Osteoblast (primary cell): ENCODE data around the gene CLEC4G. TPM values are rescaled to one million over a fixed set of nuclear protein-coding genes. Genes with fewer than 3 reads are reported as not detected.

Experiments used
- DNase-seq: peaks from one replicate; pipeline ENCODE4 v3.0.0; 2011; ENCODE audit warnings: low spot score, mixed read lengths; ENCODE audit not compliant: insufficient read length; ENCODE audit errors: missing footprints
- H2AFZ ChIP-seq: 2 replicates; pipeline ENCODE4 v1.6.0; 2011; ENCODE audit warnings: mild to moderate bottlenecking, low read length
- H3K27ac ChIP-seq: 2 replicates; pipeline ENCODE4 v1.5.1; 2011; ENCODE audit warnings: mild to moderate bottlenecking, low read depth, low read length, moderate library complexity
- H3K27me3 ChIP-seq: 2 replicates; pipeline ENCODE4 v1.6.0; 2012; ENCODE audit warnings: mild to moderate bottlenecking, control low read depth, inconsistent platforms, low read length, moderate library complexity; ENCODE audit not compliant: insufficient read depth
- H3K36me3 ChIP-seq: 2 replicates; pipeline ENCODE4 v1.5.1; 2011; ENCODE audit warnings: mild to moderate bottlenecking, low read length, control low read depth, moderate library complexity; ENCODE audit not compliant: insufficient read depth
- H3K4me1 ChIP-seq: 2 replicates; pipeline ENCODE4 v1.5.1; 2011; ENCODE audit warnings: mild to moderate bottlenecking, low read length, control low read depth, moderate library complexity; ENCODE audit not compliant: insufficient read depth
- H3K4me2 ChIP-seq: 2 replicates; pipeline ENCODE4 v1.6.0; 2011; ENCODE audit warnings: mild to moderate bottlenecking, low read length; ENCODE audit not compliant: insufficient read depth
- H3K4me3 ChIP-seq: fragments of 200-600 bp; sonication (generic); 3 replicates; pipeline ENCODE4 v1.5.1; 2012; ENCODE audit warnings: mild to moderate bottlenecking, low read length, inconsistent platforms; ENCODE audit not compliant: insufficient read depth
- H3K79me2 ChIP-seq: 2 replicates; pipeline ENCODE4 v1.6.0; 2012; ENCODE audit warnings: mild to moderate bottlenecking, low read length, control low read depth, inconsistent platforms; ENCODE audit not compliant: insufficient read depth
- H3K9me3 ChIP-seq: 2 replicates; pipeline ENCODE4 v1.5.1; 2011; ENCODE audit warnings: low read depth, low read length, control low read depth
- H4K20me1 ChIP-seq: 2 replicates; pipeline ENCODE4 v1.6.0; 2012; ENCODE audit warnings: mild to moderate bottlenecking, low read length, control low read depth; ENCODE audit not compliant: insufficient read depth
- CTCF ChIP-seq: IDR thresholded peaks from 2 replicates; pipeline ENCODE4 v1.5.1; 2011; ENCODE audit warnings: mild to moderate bottlenecking, low read depth, low read length, moderate library complexity; ENCODE audit errors: extremely low read depth
- total RNA-seq: library from RNA; depleted of rRNA; stranded (reverse); fragments of >200 nt; gene quantifications from 2 replicates; pipeline ENCODE4 v1.2.3, GENCODE V29; 2012

Gene CLEC4G
- total RNA-seq, 1 donor: not detected

GRCh38 chr19:7699417-7700401 lies 32.2 kb downstream of the CLEC4G start:
- peak; percentile 83 for DNase-seq
- no peaks in the 10 kb centered on the region for H3K4me1 ChIP-seq
- H3K27ac ChIP-seq: no peak overlapping the region
- H2AFZ ChIP-seq: no peak overlapping the region
- no peaks in the 10 kb centered on the region for H3K79me2 ChIP-seq
- no peaks in the 10 kb centered on the region for H3K36me3 ChIP-seq
- no peak overlapping the region for H3K4me3 ChIP-seq
- no peak overlapping the region for H3K4me2 ChIP-seq
- no peaks in the 10 kb centered on the region for H3K9me3 ChIP-seq
- no peak for TF ChIP-seq CTCF
- H3K27me3 ChIP-seq: no peaks in the 10 kb centered on the region
- H4K20me1 ChIP-seq: no peaks in the 10 kb centered on the region

GRCh38 chr19:7699003-7699402 lies 32.9 kb downstream of the CLEC4G start:
- H2AFZ ChIP-seq: no peak overlapping the region
- peak; percentile 3 for DNase-seq
- no peaks in the 10 kb centered on the region for H3K9me3 ChIP-seq
- H3K4me1 ChIP-seq: no peaks in the 10 kb centered on the region
- H3K4me2 ChIP-seq: no peak overlapping the region
- TF ChIP-seq CTCF: no peak
- no peaks in the 10 kb centered on the region for H4K20me1 ChIP-seq
- H3K4me3 ChIP-seq: no peak overlapping the region
- H3K36me3 ChIP-seq: no peaks in the 10 kb centered on the region
- no peaks in the 10 kb centered on the region for H3K27me3 ChIP-seq
- no peaks in the 10 kb centered on the region for H3K79me2 ChIP-seq
- no peak overlapping the region for H3K27ac ChIP-seq

GRCh38 chr19:7698583-7698982 lies 33.3 kb downstream of the CLEC4G start:
- Histone ChIP-seq H3K27me3 (no peaks in the 10 kb centered on the region), H3K36me3 (no peaks in the 10 kb centered on the region), H3K27ac (no peak overlapping the region), H3K79me2 (no peaks in the 10 kb centered on the region), H3K4me2 (no peak overlapping the region), H3K4me3 (no peak overlapping the region), H3K4me1 (no peaks in the 10 kb centered on the region), H4K20me1 (no peaks in the 10 kb centered on the region), H2AFZ (no peak overlapping the region), H3K9me3 (no peaks in the 10 kb centered on the region)
- peak; percentile 73 for DNase-seq
- no peak for TF ChIP-seq CTCF

- Histone ChIP-seq H3K4me2 (no peak overlapping the region), H3K27ac (no peak overlapping the region), H3K9me3 (no peaks in the 10 kb centered on the region), H4K20me1 (no peaks in the 10 kb centered on the region), H3K27me3 (no peaks in the 10 kb centered on the region), H3K79me2 (no peaks in the 10 kb centered on the region), H3K36me3 (no peaks in the 10 kb centered on the region), H2AFZ (no peak overlapping the region), H3K4me1 (no peaks in the 10 kb centered on the region), H3K4me3 (no peak overlapping the region)
- TF ChIP-seq CTCF: no peak
- DNase-seq: peak; percentile 80
Observed at GRCh38 chr19:7697721-7698287, 34.1 kb downstream of the CLEC4G start.
